ENCODE results near the gene SFRP2. TPM values are rescaled to one million over a fixed set of nuclear protein-coding genes. Genes with fewer than 3 reads are reported as not detected.

Gene SFRP2
- total RNA-seq, 2 donors from 2014 or later: 11.9 to 12.5 TPM

DNA sequence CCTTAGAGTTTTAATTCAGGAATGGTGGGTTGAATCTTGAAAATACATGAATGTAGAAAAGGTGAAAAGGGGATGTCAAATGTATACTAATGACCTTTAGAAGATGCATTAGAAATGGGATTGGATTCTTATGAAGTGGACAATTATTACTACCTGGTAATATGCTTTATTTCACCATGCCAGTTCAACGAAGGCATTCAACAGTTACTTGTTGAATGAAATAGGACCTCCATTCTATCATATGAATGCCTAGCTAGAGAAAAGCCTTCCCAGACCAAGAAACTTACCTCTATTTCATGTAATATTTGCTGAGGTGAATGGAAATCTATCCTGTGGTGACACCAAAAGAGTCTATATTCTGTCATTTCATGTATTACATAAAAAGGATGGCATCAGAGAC, 34.6 kb upstream of the SFRP2 start:
- Histone ChIP-seq H3K9me3 (no peaks in the 10 kb centered on the region), H3K27me3 (no peaks in the 10 kb centered on the region), H3K36me3 (replicated peaks in 1 of 2; ENCODE audit: insufficient read depth in 1 of 2, low read depth in 2 of 2) (no peaks in the 10 kb centered on the region), H3K4me1 (no peaks in the 10 kb centered on the region), H3K27ac (no peak overlapping the region), H3K4me3 (no peak overlapping the region)
- DNase-seq (no peak), ATAC-seq (no peak)
- intact Hi-C loops (cut with DNase I): no loop called here
- no peak for TF ChIP-seq POLR2A (IDR thresholded peaks at IDR 0.05)
- TF ChIP-seq, protein P1, sequence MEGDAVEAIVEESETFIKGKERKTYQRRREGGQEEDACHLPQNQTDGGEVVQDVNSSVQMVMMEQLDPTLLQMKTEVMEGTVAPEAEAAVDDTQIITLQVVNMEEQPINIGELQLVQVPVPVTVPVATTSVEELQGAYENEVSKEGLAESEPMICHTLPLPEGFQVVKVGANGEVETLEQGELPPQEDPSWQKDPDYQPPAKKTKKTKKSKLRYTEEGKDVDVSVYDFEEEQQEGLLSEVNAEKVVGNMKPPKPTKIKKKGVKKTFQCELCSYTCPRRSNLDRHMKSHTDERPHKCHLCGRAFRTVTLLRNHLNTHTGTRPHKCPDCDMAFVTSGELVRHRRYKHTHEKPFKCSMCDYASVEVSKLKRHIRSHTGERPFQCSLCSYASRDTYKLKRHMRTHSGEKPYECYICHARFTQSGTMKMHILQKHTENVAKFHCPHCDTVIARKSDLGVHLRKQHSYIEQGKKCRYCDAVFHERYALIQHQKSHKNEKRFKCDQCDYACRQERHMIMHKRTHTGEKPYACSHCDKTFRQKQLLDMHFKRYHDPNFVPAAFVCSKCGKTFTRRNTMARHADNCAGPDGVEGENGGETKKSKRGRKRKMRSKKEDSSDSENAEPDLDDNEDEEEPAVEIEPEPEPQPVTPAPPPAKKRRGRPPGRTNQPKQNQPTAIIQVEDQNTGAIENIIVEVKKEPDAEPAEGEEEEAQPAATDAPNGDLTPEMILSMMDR (IDR thresholded peaks at IDR 0.05): no peak
- WGBS, 2 donors: 72 to 75% methylated on average over 1 of the region's 1 CpG

GRCh38 chr4:153822316-153822715, 33.4 kb upstream of the SFRP2 start:
- Histone ChIP-seq H3K27ac (no peak overlapping the region), H3K4me1 (no peaks in the 10 kb centered on the region), H3K36me3 (replicated peaks in 1 of 2; ENCODE audit: insufficient read depth in 1 of 2, low read depth in 2 of 2) (no peaks in the 10 kb centered on the region), H3K4me3 (no peak overlapping the region), H3K27me3 (no peaks in the 10 kb centered on the region), H3K9me3 (no peaks in the 10 kb centered on the region)
- ATAC-seq (no peak), DNase-seq (no peak)
- intact Hi-C loops (cut with DNase I): no loop called here
- WGBS, 2 donors: 62 to 66% methylated on average over 3 of the region's 3 CpGs
- TF ChIP-seq, protein P1 (IDR thresholded peaks at IDR 0.05): no peak
- no peak for TF ChIP-seq POLR2A (IDR thresholded peaks at IDR 0.05)

- TF ChIP-seq, protein P1 (IDR thresholded peaks at IDR 0.05): no peak
- no peak for TF ChIP-seq POLR2A (IDR thresholded peaks at IDR 0.05)
- Histone ChIP-seq H3K36me3 (replicated peaks in 1 of 2; ENCODE audit: insufficient read depth in 1 of 2, low read depth in 2 of 2) (no peaks in the 10 kb centered on the region), H3K4me3 (no peak overlapping the region), H3K4me1 (no peaks in the 10 kb centered on the region), H3K27me3 (no peaks in the 10 kb centered on the region), H3K27ac (no peak overlapping the region), H3K9me3 (no peaks in the 10 kb centered on the region)
- ATAC-seq (no peak), DNase-seq (no peak)
- intact Hi-C loops (cut with DNase I): no loop called here
Observed at GRCh38 chr4:153817466-153817865, 28.6 kb upstream of the SFRP2 start.

GRCh38 chr4:153816542-153816941, 27.7 kb upstream of the SFRP2 start:
- intact Hi-C loops (cut with DNase I): no loop called here
- no peak for ATAC-seq
- Histone ChIP-seq H3K36me3 (replicated peaks in 1 of 2; ENCODE audit: insufficient read depth in 1 of 2, low read depth in 2 of 2) (no peaks in the 10 kb centered on the region), H3K4me1 (no peaks in the 10 kb centered on the region), H3K27ac (no peak overlapping the region), H3K9me3 (no peaks in the 10 kb centered on the region), H3K4me3 (no peak overlapping the region), H3K27me3 (no peaks in the 10 kb centered on the region)
- 27 to 41% methylated on average over 2 of the region's 2 CpGs for WGBS, 2 donors
- DNase-seq: no peak
- no peak for TF ChIP-seq POLR2A (IDR thresholded peaks at IDR 0.05)
- TF ChIP-seq, protein P1 (IDR thresholded peaks at IDR 0.05): no peak

GRCh38 chr4:153814789-153815188, 25.9 kb upstream of the SFRP2 start:
- Histone ChIP-seq H3K4me3 (no peak overlapping the region), H3K4me1 (no peaks in the 10 kb centered on the region), H3K36me3 (replicated peaks in 1 of 2; ENCODE audit: insufficient read depth in 1 of 2, low read depth in 2 of 2) (no peaks in the 10 kb centered on the region), H3K9me3 (no peaks in the 10 kb centered on the region), H3K27ac (no peak overlapping the region), H3K27me3 (no peaks in the 10 kb centered on the region)
- intact Hi-C loops (cut with DNase I): no loop called here
- TF ChIP-seq POLR2A (IDR thresholded peaks at IDR 0.05): no peak
- TF ChIP-seq, protein P1 (IDR thresholded peaks at IDR 0.05): no peak
- WGBS, 2 donors: 66 to 74% methylated on average over 2 of the region's 2 CpGs
- ATAC-seq (no peak), DNase-seq (no peak)

Data from body of pancreas (tissue), 4 donors.